ENCODE data around the gene CRADD.

GRCh38 chr12:93674386-93674785 lies 2.8 kb upstream of the CRADD start:
- no peak for TF ChIP-seq ESRRA (IDR thresholded peaks at IDR 0.05; ENCODE audit: low read length)
- no peak for TF ChIP-seq CTCF (IDR thresholded peaks at IDR 0.05 in 2 of 3, conservative IDR thresholded peaks at IDR 0.05 in 1 of 3; ENCODE audit: control insufficient read depth in 2 of 3, extremely low read depth in 1 of 3, insufficient read depth in 1 of 3, low read depth in 3 of 3, low read length in 3 of 3)
- no peak for TF ChIP-seq IKZF1 (conservative IDR thresholded peaks at IDR 0.05)
- TF ChIP-seq EZH2 (IDR thresholded peaks at IDR 0.05; ENCODE audit: borderline replicate concordance, control insufficient read depth, low read depth, low read length), result no peak
- TF ChIP-seq SUZ12 (IDR thresholded peaks at IDR 0.05; ENCODE audit: unreplicated experiment), result no peak
- no peak for TF ChIP-seq PRDM15 (CRISPR knock-in tag; IDR thresholded peaks at IDR 0.05)
- no peak for TF ChIP-seq FOXM1 (IDR thresholded peaks at IDR 0.05; ENCODE audit: low read depth, low read length)
- no peak for TF ChIP-seq ZNF274 (IDR thresholded peaks at IDR 0.05; ENCODE audit: insufficient read depth, insufficient read length)
- TF ChIP-seq GABPA (IDR thresholded peaks at IDR 0.05; ENCODE audit: low read depth), result no peak
- TF ChIP-seq RCOR1 (conservative IDR thresholded peaks at IDR 0.05; ENCODE audit: low read depth, low read length), result no peak
- no peak for TF ChIP-seq POLR2A (IDR thresholded peaks at IDR 0.05; ENCODE audit: low read depth, low read length)

All from GM12878 (cell line).